ENCODE measurements around the gene SORL1.
A peak's percentile ranks its signal among the peaks of the same experiment; 100 is the strongest.
"Not testable (repeated sequence)": the region's sequence is repeated elsewhere in the genome, so short reads cannot be mapped to it uniquely, and the experiment has no call there.

Gene SORL1

GRCh38 chr11:121451986-121452608 lies at the start of gene SORL1:
SORL1 (plus strand) TSS chr11:121452314; CDS start chr11:121452332, 18 bp downstream.
- DNase-seq, result peak; percentile 90

DNA sequence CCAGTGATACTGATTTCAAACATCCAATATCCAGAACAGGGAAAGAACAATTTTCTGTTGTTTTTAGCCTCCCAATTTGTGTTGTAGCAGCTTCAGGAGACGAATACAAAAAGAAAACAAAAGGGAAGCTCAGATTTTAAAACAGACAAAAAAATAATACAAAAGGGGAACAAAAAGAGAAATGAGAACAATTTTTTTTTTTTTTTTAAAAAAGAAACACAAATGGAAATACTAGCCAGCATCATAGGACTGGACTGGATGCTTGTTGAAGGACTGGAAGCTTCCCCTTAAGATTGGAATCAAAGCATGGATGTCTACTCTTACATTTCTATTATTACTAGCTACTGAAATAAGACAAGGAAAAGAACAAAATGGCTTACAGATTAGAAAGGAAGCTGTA lies 46.5 kb upstream of the SORL1 start:
- no peak for DNase-seq

GRCh38 chr11:121406291-121406690 lies 45.8 kb upstream of the SORL1 start:
- no peak for DNase-seq

GRCh38 chr11:121408830-121409229 lies 43.3 kb upstream of the SORL1 start:
- DNase-seq, result no peak

- DNase-seq, result not testable (repeated sequence)
These were observed 42.1 kb upstream of the SORL1 start for GRCh38 chr11:121410041-121410440.

DNA sequence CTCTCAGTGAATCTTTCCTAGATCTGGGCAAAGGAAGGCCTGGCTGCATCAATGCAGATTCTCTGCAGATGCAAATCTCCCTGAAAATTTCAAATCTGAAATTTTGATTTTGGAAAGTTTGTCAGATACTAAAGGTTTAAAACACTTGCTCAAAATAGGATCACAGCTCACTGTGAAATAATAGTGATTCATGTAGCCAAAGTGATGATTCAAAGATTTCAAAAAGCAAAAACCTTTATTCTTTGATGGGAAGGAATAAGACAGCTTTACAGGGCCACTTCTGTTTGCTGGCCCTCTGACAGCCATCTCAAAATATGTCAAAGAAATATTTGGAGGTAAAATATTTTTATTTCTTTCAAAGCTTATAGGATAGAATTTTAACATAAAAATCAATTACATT lies 40.8 kb upstream of the SORL1 start:
- DNase-seq, result not testable (repeated sequence)

GRCh38 chr11:121412000-121412587 lies 40.0 kb upstream of the SORL1 start:
- DNase-seq, result no peak

- no peak for DNase-seq
These were observed 39.3 kb upstream of the SORL1 start for GRCh38 chr11:121412711-121413415.

GRCh38 chr11:121414141-121414913 lies 37.8 kb upstream of the SORL1 start:
- no peak for DNase-seq

GRCh38 chr11:121415856-121416255 lies 36.3 kb upstream of the SORL1 start:
- DNase-seq, result no peak

GRCh38 chr11:121417055-121417551 lies 35.0 kb upstream of the SORL1 start:
- DNase-seq, result no peak

- DNase-seq, result no peak
These were observed 34.5 kb upstream of the SORL1 start for GRCh38 chr11:121417607-121418006.

GRCh38 chr11:121418625-121419114 lies 33.4 kb upstream of the SORL1 start:
- no peak for DNase-seq

GRCh38 chr11:121419836-121420235 lies 32.3 kb upstream of the SORL1 start:
- DNase-seq, result no peak

- no peak for DNase-seq
These were observed 31.7 kb upstream of the SORL1 start for GRCh38 chr11:121420398-121420797.

DNA sequence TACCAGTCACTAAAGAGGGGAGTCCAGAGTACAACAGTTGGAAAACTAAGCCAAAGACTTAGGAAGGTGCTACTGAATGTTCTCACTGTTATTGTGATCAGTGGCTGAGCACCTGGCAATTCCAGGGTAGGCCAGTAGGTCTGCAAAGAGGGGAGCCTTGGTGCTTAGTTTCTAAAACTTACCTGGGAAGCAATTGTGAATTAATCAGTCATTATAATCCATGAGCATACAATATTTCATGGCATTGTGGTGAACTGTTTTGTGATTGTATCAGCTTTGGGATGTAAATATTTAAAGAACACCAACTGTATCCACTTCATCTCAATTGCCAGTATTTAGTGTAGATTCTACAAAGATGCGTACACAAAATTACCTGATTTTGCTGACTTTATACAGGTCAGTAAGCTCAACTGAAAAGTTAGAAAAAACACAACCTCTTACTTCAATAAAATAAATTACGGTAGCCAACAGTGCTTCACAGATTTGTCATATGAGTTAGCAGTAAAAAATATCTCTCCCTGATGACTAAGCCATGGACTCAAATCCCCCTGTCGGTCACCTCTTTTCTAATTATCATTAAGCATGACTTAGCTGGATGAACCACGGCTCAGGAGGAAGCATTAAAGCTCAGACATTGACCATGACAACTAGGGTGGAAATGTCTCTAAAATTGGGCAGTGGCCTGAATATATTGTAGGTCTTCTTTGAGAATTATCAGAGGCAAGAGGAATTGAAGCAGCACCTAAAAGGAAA lies 30.8 kb upstream of the SORL1 start:
- DNase-seq, result no peak

- DNase-seq, result no peak
These were observed 29.4 kb upstream of the SORL1 start for GRCh38 chr11:121422675-121423074.

DNA sequence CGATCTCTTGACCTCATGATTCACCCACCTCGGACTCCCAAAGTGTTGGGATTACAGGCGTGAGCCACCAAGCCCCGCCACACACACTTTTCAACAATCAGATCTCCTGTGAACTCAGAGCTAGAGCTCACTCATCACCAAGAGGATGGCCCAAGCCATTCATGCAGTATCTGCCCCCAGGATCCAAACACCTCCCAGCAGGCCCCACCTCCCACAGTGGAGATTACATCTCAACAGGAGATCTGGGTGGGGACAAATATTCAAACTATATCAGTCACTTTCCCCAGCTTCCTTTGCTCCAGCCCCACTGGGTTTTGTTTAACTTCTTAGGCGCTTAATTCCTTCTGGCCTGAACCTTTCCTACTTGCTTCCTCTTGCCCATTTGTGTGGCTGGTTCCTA lies 26.3 kb upstream of the SORL1 start:
- no peak for DNase-seq

- DNase-seq, result peak; percentile 76
These were observed 25.4 kb upstream of the SORL1 start for GRCh38 chr11:121426476-121427399.

DNA sequence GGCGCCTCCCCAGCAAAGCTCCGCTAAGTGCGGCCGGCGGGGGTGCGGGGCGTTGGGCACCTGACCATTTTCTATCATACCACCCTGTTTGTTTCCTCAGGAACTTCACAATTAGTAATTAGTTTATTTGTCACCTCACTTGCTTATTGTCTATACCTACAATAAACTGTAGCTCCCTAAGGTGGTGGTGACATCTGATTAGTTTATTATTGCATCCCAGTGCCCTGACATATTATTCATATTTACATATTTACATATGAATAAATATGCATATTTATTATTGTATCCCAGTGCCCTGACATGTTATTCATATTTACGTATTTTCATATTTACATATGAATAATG lies 24.7 kb upstream of the SORL1 start:
- no peak for DNase-seq

GRCh38 chr11:121429556-121429955 lies 22.6 kb upstream of the SORL1 start:
- DNase-seq, result no peak

Measured in NCI-H526 treated with DMSO at 0.1 percent for 48 hours (cell line).